Stomach (tissue), 9 donors: ENCODE data around the gene CERS2. TPM values are rescaled to one million over a fixed set of nuclear protein-coding genes. Genes with fewer than 3 reads are reported as not detected.

Experiments
- DNase-seq, 2 donors: peaks; one replicate each; pipeline versions ENCODE4 v3.0.0 to v3.0.0-alpha.2; 2013 to 2019
- H3K27ac ChIP-seq, 5 donors: fragments of 200-600 bp in 4 of 5; sonication (generic) in 4 of 5; one replicate each; pipeline ENCODE4 v1.5.1; 2013 to 2019; ENCODE audit warnings: mild to moderate bottlenecking in 1 of 5, moderate library complexity in 1 of 5
- H3K27me3 ChIP-seq, 3 donors: fragments of 200-600 bp; sonication (generic); one replicate each; pipeline ENCODE4 v1.5.1; 2017 to 2019; ENCODE audit warnings: mixed run types in 1 of 3
- H3K36me3 ChIP-seq, 4 donors: fragments of 200-600 bp; sonication (generic); 1 replicate in 3 of 4; 2 replicates in 1 of 4; pipeline ENCODE4 v1.5.1; 2016 to 2019
- H3K4me1 ChIP-seq, 4 donors: fragments of 200-600 bp; sonication (generic); one replicate each; pipeline ENCODE4 v1.5.1; 2016 to 2019
- H3K4me3 ChIP-seq, 4 donors: fragments of 200-600 bp; sonication (generic) in 3 of 4; one replicate each; pipeline ENCODE4 v1.5.1; 2016 to 2019; ENCODE audit warnings: mild to moderate bottlenecking in 1 of 4
- H3K9me3 ChIP-seq, 4 donors: fragments of 200-600 bp; sonication (generic); one replicate each; pipeline ENCODE4 v1.5.1; 2016 to 2019
- EP300 ChIP-seq: sonication (generic); formaldehyde crosslinking; IDR thresholded peaks from one replicate; pipeline ENCODE4 v1.6.1; 2017; ENCODE audit warnings: antibody characterized with exemption
- POLR2A ChIP-seq, 4 donors: fragments of 450-650 bp; IDR thresholded peaks; one replicate each; pipeline ENCODE4 v1.6.1; 2016; ENCODE audit warnings: antibody characterized with exemption in 4 of 4, control low read depth in 2 of 4, mild to moderate bottlenecking in 1 of 4, moderate library complexity in 1 of 4
- POLR2AphosphoS5 ChIP-seq, 3 donors: sonication (generic); formaldehyde crosslinking; IDR thresholded peaks; one replicate each; pipeline ENCODE4 v1.6.1; 2016; ENCODE audit warnings: antibody characterized with exemption in 3 of 3
- WGBS, 5 donors: extraction: QIAGEN DNeasy Blood & Tissue Kit in 3 of 5; methylation state at CpG; one replicate each; pipeline versions ENCODE4 v1.1.5 to v1.1.7; 2013 to 2018; 5-methylcytosine and 5-hydroxymethylcytosine counted together
- intact Hi-C: fragments of 100-400 bp; cut with DNase I; formaldehyde crosslinking; loops from one replicate; pipeline ENCODE4 v1.15.1; 2023; ENCODE audit warnings: low total_unique reads
- polyA plus RNA-seq, 3 donors: library from polyadenylated mRNA; stranded (reverse); fragments of 200-250 nt; gene quantifications; one replicate each; pipeline ENCODE4 v1.2.3, GENCODE V29; 2013
- total RNA-seq, 5 donors: library from RNA; depleted of rRNA; stranded (reverse); fragments of >200 nt; gene quantifications; one replicate each; pipeline versions ENCODE4 v1.1.0 to v1.2.3, GENCODE V29; 2014 to 2016
- TF ChIP-seq, protein P1 (sequence below), 7 experiments: fragments of 450-650 bp in 4 of 7; fragments of 200-600 bp in 3 of 7; sonication (generic) in 3 of 7; IDR thresholded peaks; one replicate each; pipeline ENCODE4 v1.5.1; 2016 to 2019; ENCODE audit warnings: antibody characterized with exemption in 7 of 7, control low read depth in 2 of 7, mild to moderate bottlenecking in 1 of 7
- donor health status: healthy with polysubstance abuse.
- donor health status: Bipolar disorder and iron deficiency.
- donor health status: healthy.

Gene CERS2
- total and polyA plus RNA-seq, 8 donors, result 24.9 to 125 (median 106) TPM

- intact Hi-C loops, result no loop called here
- Histone ChIP-seq H3K4me3 (peak within 1 kb of the TSS; percentile 58 to 73 (median 69)), H3K27me3 (no peaks in the 10 kb centered on the region), H3K27ac (peak within 1 kb of the TSS; percentile 89 to 92 (median 89)), H3K36me3 (no peaks in the 10 kb centered on the region), H3K9me3 (no peaks in the 10 kb centered on the region), H3K4me1 (peaks cover 43 to 87% (median 74%) of the 10 kb centered on the region in 4 donors)
- TF ChIP-seq POLR2AphosphoS5 (IDR thresholded peaks at IDR 0.05) (peak; percentile 19 to 80 (median 44)), EP300 (no peak), POLR2A (IDR thresholded peaks at IDR 0.05) (no peak)
- TF ChIP-seq, protein P1, sequence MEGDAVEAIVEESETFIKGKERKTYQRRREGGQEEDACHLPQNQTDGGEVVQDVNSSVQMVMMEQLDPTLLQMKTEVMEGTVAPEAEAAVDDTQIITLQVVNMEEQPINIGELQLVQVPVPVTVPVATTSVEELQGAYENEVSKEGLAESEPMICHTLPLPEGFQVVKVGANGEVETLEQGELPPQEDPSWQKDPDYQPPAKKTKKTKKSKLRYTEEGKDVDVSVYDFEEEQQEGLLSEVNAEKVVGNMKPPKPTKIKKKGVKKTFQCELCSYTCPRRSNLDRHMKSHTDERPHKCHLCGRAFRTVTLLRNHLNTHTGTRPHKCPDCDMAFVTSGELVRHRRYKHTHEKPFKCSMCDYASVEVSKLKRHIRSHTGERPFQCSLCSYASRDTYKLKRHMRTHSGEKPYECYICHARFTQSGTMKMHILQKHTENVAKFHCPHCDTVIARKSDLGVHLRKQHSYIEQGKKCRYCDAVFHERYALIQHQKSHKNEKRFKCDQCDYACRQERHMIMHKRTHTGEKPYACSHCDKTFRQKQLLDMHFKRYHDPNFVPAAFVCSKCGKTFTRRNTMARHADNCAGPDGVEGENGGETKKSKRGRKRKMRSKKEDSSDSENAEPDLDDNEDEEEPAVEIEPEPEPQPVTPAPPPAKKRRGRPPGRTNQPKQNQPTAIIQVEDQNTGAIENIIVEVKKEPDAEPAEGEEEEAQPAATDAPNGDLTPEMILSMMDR (IDR thresholded peaks at IDR 0.05), result peak in 1 of 7 experiments; percentile 37
- DNase-seq, result peak; percentile 97 to 99
- WGBS, 5 donors, result 0 to 1% (median 0%) methylated on average over 39 to 69 of the region's 69 CpGs
These were observed 33.9 kb upstream of the CERS2 start, which contains the start of gene PRUNE1 for GRCh38 chr1:151008244-151009205. TSS of gene PRUNE1 (plus strand) at chr1:151008449. CDS start at chr1:151008633, 184 bp downstream.

DNA sequence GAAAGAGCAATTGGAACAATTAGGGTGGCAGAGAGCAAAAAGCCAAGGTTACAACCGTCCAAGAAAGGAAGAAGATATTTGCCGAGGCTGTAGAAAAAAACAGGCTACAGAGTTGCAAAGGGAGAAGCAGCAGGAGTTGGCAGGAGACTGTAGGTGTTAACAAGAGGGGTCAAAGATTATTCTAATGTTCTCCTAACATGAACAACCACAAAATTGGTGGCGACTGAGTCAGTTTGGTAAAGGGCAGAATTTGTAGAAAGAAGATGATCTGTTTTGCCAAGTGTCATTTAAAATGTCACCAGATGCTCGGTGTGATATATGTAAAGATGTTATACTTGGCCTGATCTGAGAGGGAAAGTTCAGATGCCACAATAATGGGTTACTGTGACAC, 33.2 kb upstream of the CERS2 start:
- intact Hi-C loops, result no loop called here
- Histone ChIP-seq H3K4me1 (peaks cover 43 to 87% (median 74%) of the 10 kb centered on the region in 4 donors), H3K36me3 (no peaks in the 10 kb centered on the region), H3K27ac (peak overlapping the region; percentile 78 to 92 (median 89)), H3K9me3 (no peaks in the 10 kb centered on the region), H3K27me3 (no peaks in the 10 kb centered on the region), H3K4me3 (peak overlapping the region; percentile 58 to 73 (median 69))
- DNase-seq, result no peak
- WGBS, 5 donors, result 7 to 13% (median 10%) methylated on average over 4 of the region's 4 CpGs
- no peak for TF ChIP-seq POLR2AphosphoS5 (IDR thresholded peaks at IDR 0.05)
- no peak for TF ChIP-seq EP300
- no peak for TF ChIP-seq POLR2A (IDR thresholded peaks at IDR 0.05)
- TF ChIP-seq, protein P1 (IDR thresholded peaks at IDR 0.05), result no peak

- Histone ChIP-seq H3K4me1 (peaks cover 40 to 89% (median 75%) of the 10 kb centered on the region in 4 donors), H3K27me3 (no peaks in the 10 kb centered on the region), H3K27ac (peak within 1 kb of the TSS; percentile 89 to 92 (median 89)), H3K4me3 (peak within 1 kb of the TSS; percentile 58 to 72 (median 63)), H3K9me3 (no peaks in the 10 kb centered on the region), H3K36me3 (peaks cover 7 to 11% (median 9%) of the 10 kb centered on the region in 4 donors)
- intact Hi-C loops, result no loop called here
- WGBS, 5 donors, result 1 to 3% (median 1%) methylated on average over 18 of the region's 18 CpGs
- peak; percentile 77 to 93 for DNase-seq
- TF ChIP-seq, protein P1 (IDR thresholded peaks at IDR 0.05), result peak in 4 of 7 experiments; percentile 33 to 47 (median 42)
- TF ChIP-seq POLR2AphosphoS5 (IDR thresholded peaks at IDR 0.05), result peak; percentile 68 to 94 (median 88)
- TF ChIP-seq EP300, result no peak
- peak in 1 of 4 donors; percentile 27 for TF ChIP-seq POLR2A (IDR thresholded peaks at IDR 0.05)
These were observed 31.9 kb upstream of the CERS2 start, which contains the start of gene MINDY1 for GRCh38 chr1:151006327-151007052. TSS of gene MINDY1 (minus strand) at chr1:151006902. CDS start at chr1:151002617, 4,285 bp downstream.
